H1 (cell line): ENCODE data around the gene PMM2. TPM values are rescaled to one million over a fixed set of nuclear protein-coding genes. Genes with fewer than 3 reads are reported as not detected.

Experiments used
- CTCF ChIA-PET: fragments of 300-600 bp; sonication (Branson Sonifier 250); formaldehyde crosslinking; loops from one replicate; lab custom pipeline; 2021; ENCODE audit not compliant: partially characterized antibody; lab: Charles Lee
- POLR2A ChIA-PET: fragments of 300-600 bp; sonication (Branson Sonifier 250); formaldehyde crosslinking; loops from one replicate; lab custom pipeline; 2021; ENCODE audit warnings: inconsistent platforms; ENCODE audit not compliant: partially characterized antibody; lab: Charles Lee
- DNase-seq, 2 experiments: peaks; one replicate each; pipeline versions ENCODE4 v3.0.0 to v3.0.0-alpha.2; 2010 to 2022; ENCODE audit warnings: low spot score in 2 of 2, low read depth in 1 of 2, mixed read lengths in 1 of 2
- FAIRE-seq: peaks from 2 replicates; lab custom pipeline; 2011; peaks lifted over from hg19 to GRCh38; lab: Jason Lieb, UNC
- H2AFZ ChIP-seq: 2 replicates; pipeline ENCODE4 v1.8.1; 2012; ENCODE audit warnings: low read length, inconsistent platforms
- H2AK5ac ChIP-seq: 2 replicates; pipeline ENCODE4 v1.6.1; 2013; ENCODE audit warnings: low read depth, low read length
- H2BK120ac ChIP-seq: replicated peaks from 2 replicates; pipeline ENCODE3; 2013; ENCODE audit warnings: low read depth, low read length, inconsistent platforms
- H2BK12ac ChIP-seq: 2 replicates; pipeline ENCODE4 v1.6.1; 2013; ENCODE audit warnings: low read depth, low read length
- H2BK15ac ChIP-seq: 2 replicates; pipeline ENCODE4 v1.6.1; 2013; ENCODE audit warnings: low read length
- H2BK20ac ChIP-seq: 2 replicates; pipeline ENCODE4 v1.6.1; 2013; ENCODE audit warnings: low read length
- H2BK5ac ChIP-seq: 2 replicates; pipeline ENCODE4 v1.6.1; 2013; ENCODE audit warnings: low read depth, low read length
- H3K14ac ChIP-seq: 2 replicates; pipeline ENCODE4 v1.6.1; 2013; ENCODE audit warnings: inconsistent platforms; ENCODE audit not compliant: insufficient read length
- H3K18ac ChIP-seq: 2 replicates; pipeline ENCODE4 v1.6.1; 2013; ENCODE audit warnings: low read length; ENCODE audit errors: extremely low read depth
- H3K23ac ChIP-seq: 2 replicates; pipeline ENCODE4 v1.6.1; 2013; ENCODE audit warnings: inconsistent platforms; ENCODE audit not compliant: insufficient read length
- H3K23me2 ChIP-seq: 2 replicates; pipeline ENCODE4 v1.6.1; 2013; ENCODE audit warnings: low read depth, low read length
- H3K27ac ChIP-seq: 2 replicates; pipeline ENCODE4 v1.6.1; 2011; ENCODE audit warnings: low read depth, low read length, inconsistent platforms
- H3K27me3 ChIP-seq, 4 experiments: replicated peaks in 1 of 4; 1 replicate in 1 of 4; 2 replicates in 3 of 4; pipeline versions ENCODE4 v1.6.1 to v1.8.1; 2011 to 2013; ENCODE audit warnings: low read length in 3 of 4, mild to moderate bottlenecking in 3 of 4, inconsistent platforms in 2 of 4, mixed read lengths in 2 of 4, moderate library complexity in 1 of 4; ENCODE audit not compliant: control insufficient read depth in 3 of 4, insufficient read depth in 3 of 4; ENCODE audit errors: extremely low read depth in 1 of 4
- H3K36me3 ChIP-seq, 4 experiments: 2 replicates each; pipeline versions ENCODE4 v1.6.1 to v1.8.1; 2011 to 2013; ENCODE audit warnings: mild to moderate bottlenecking in 4 of 4, low read length in 3 of 4, moderate library complexity in 2 of 4, control low read depth in 1 of 4, inconsistent platforms in 1 of 4; ENCODE audit not compliant: insufficient read depth in 4 of 4, control insufficient read depth in 2 of 4
- H3K4ac ChIP-seq: replicated peaks from 2 replicates; pipeline ENCODE3; 2013; ENCODE audit warnings: low read length, low read depth, mixed read lengths, inconsistent platforms; ENCODE audit not compliant: insufficient read length
- H3K4me1 ChIP-seq, 4 experiments: replicated peaks in 1 of 4; 1 replicate in 1 of 4; 2 replicates in 3 of 4; pipeline versions ENCODE4 v1.6.1 to v1.8.1; 2011 to 2013; ENCODE audit warnings: low read length in 3 of 4, inconsistent platforms in 2 of 4, mixed read lengths in 1 of 4; ENCODE audit not compliant: insufficient read depth in 4 of 4, control insufficient read depth in 3 of 4
- H3K4me2 ChIP-seq, 2 experiments: 2 replicates each; pipeline versions ENCODE4 v1.6.1 to v1.8.1; 2011 to 2013; ENCODE audit warnings: low read depth in 2 of 2, low read length in 2 of 2, control low read depth in 1 of 2, inconsistent platforms in 1 of 2, mild to moderate bottlenecking in 1 of 2; ENCODE audit not compliant: insufficient read depth in 1 of 2
- H3K4me3 ChIP-seq, 4 experiments: fragments of 200-600, 300-600 bp in 1 of 4; sonication (generic), shearing (Covaris generic), sonication (Bioruptor Twin) in 1 of 4; 2 replicates each; pipeline versions ENCODE4 v1.5.1 to v1.8.1; 2011 to 2016; ENCODE audit warnings: low read length in 4 of 4, low read depth in 3 of 4, control low read depth in 2 of 4, inconsistent platforms in 2 of 4, mild to moderate bottlenecking in 2 of 4, mixed read lengths in 1 of 4, moderate library complexity in 1 of 4; ENCODE audit not compliant: insufficient read depth in 2 of 4; ENCODE audit errors: extremely low read depth in 1 of 4
- H3K56ac ChIP-seq: replicated peaks from 2 replicates; pipeline ENCODE3; 2013; ENCODE audit warnings: low read depth, mild to moderate bottlenecking, mixed read lengths, low read length, inconsistent platforms; ENCODE audit not compliant: insufficient read length
- H3K79me1 ChIP-seq: 2 replicates; pipeline ENCODE4 v1.6.1; 2013; ENCODE audit warnings: low read depth, low read length, control low read depth
- H3K79me2 ChIP-seq, 2 experiments: 2 replicates each; pipeline versions ENCODE4 v1.6.1 to v1.8.1; 2012 to 2013; ENCODE audit warnings: low read length in 2 of 2, mild to moderate bottlenecking in 2 of 2, inconsistent platforms in 1 of 2; ENCODE audit not compliant: insufficient read depth in 2 of 2, control insufficient read depth in 1 of 2
- H3K9ac ChIP-seq, 4 experiments: replicated peaks in 1 of 4; 1 replicate in 1 of 4; 2 replicates in 3 of 4; pipeline versions ENCODE4 v1.6.1 to v1.8.1; 2011 to 2013; ENCODE audit warnings: low read depth in 3 of 4, low read length in 3 of 4, control low read depth in 2 of 4, mild to moderate bottlenecking in 2 of 4, moderate library complexity in 2 of 4, inconsistent platforms in 1 of 4; ENCODE audit errors: extremely low read depth in 1 of 4
- H3K9me3 ChIP-seq, 2 experiments: 2 replicates each; pipeline versions ENCODE4 v1.6.1 to v1.8.1; 2012 to 2013; ENCODE audit warnings: mild to moderate bottlenecking in 2 of 2, moderate library complexity in 2 of 2, control low read depth in 1 of 2, inconsistent platforms in 1 of 2, low read depth in 1 of 2, low read length in 1 of 2, mixed read lengths in 1 of 2; ENCODE audit not compliant: insufficient read depth in 2 of 2
- H4K20me1 ChIP-seq, 2 experiments: replicated peaks in 1 of 2; 2 replicates each; pipeline versions ENCODE3 to v1.8.1; 2011 to 2013; ENCODE audit warnings: inconsistent platforms in 2 of 2, low read length in 2 of 2, mild to moderate bottlenecking in 1 of 2; ENCODE audit not compliant: insufficient read depth in 2 of 2, control insufficient read depth in 1 of 2
- H4K5ac ChIP-seq: 2 replicates; pipeline ENCODE4 v1.6.1; 2013; ENCODE audit warnings: low read length, low read depth, mixed read lengths, inconsistent platforms; ENCODE audit not compliant: insufficient read length
- H4K8ac ChIP-seq: 2 replicates; pipeline ENCODE4 v1.8.0; 2013; ENCODE audit warnings: mild to moderate bottlenecking, moderate library complexity, low read length, inconsistent platforms; ENCODE audit not compliant: insufficient read depth; ENCODE audit errors: extremely low read depth
- H4K91ac ChIP-seq: replicated peaks from 2 replicates; pipeline ENCODE3; 2013; ENCODE audit warnings: low read length, mixed read lengths, inconsistent platforms; ENCODE audit not compliant: insufficient read length
- BCL11A ChIP-seq, 2 experiments: IDR thresholded peaks; one replicate each; pipeline ENCODE4 v1.6.1; 2011; ENCODE audit warnings: low read depth in 2 of 2, low read length in 2 of 2, mild to moderate bottlenecking in 2 of 2
- CBX5 ChIP-seq: fragments of 300-800, 300-1000 bp; sonication (generic); IDR thresholded peaks from 2 replicates; pipeline ENCODE4 v1.7.1; 2016; ENCODE audit warnings: antibody characterized with exemption, low read length, low read depth
- POLR2AphosphoS5 ChIP-seq: IDR thresholded peaks from 2 replicates; pipeline ENCODE4 v1.6.1; 2011; ENCODE audit warnings: low read depth, low read length
- TAF7 ChIP-seq: optimal IDR thresholded peaks from 2 replicates; pipeline ENCODE3; 2011; ENCODE audit warnings: low read depth, mild to moderate bottlenecking, inconsistent platforms, low read length, moderate library complexity, borderline replicate concordance
- TCF12 ChIP-seq: IDR thresholded peaks from 2 replicates; pipeline ENCODE4 v1.6.1; 2011; ENCODE audit warnings: low read depth, mild to moderate bottlenecking, low read length
- whole genome bisulfite sequencing, 2 experiments: shearing (Covaris generic) in 1 of 2; methylation state at CpG; one replicate each; pipeline versions ENCODE4 v1.1.6 to v1.1.7; 2013 to 2015; ENCODE audit warnings: low lambda C conversion rate in 2 of 2, mixed read lengths in 2 of 2, inconsistent platforms in 1 of 2, low coverage in 1 of 2, missing lambda C conversion rate in 1 of 2; ENCODE audit not compliant: insufficient replicate concordance in 2 of 2, insufficient coverage in 1 of 2, insufficient read length in 1 of 2; ENCODE audit errors: extremely low coverage in 1 of 2, missing lambda C conversion rate in 1 of 2; 5-methylcytosine and 5-hydroxymethylcytosine counted together
- polyA plus RNA-seq, 7 experiments: library from polyadenylated mRNA; depleted of rRNA in 3 of 7; stranded (reverse) in 5 of 7; unstranded in 2 of 7; fragments of >200 nt in 5 of 7; fragments of 200-250 nt in 2 of 7; gene quantifications; 1 replicate in 5 of 7; 2 replicates in 1 of 7; 4 replicates in 1 of 7; pipeline versions ENCODE4 v1.2.1 to v1.2.3, GENCODE V29; 2011 to 2013; ENCODE audit warnings: missing spikeins in 2 of 7, mixed read lengths in 2 of 7
- total RNA-seq: library from RNA; stranded (reverse); fragmentation: NEBNext Ultra II Directional; extraction: Animal tissue kit (Norgen Biotek cat#: 25700); gene quantifications from 2 replicates; pipeline ENCODE4 v1.2.1, GENCODE V29; 2021

The PMM2 gene
- total and polyA plus RNA-seq, 2 of the 8 experiments (the other 6 are each of a cell fraction or from before 2014, with no cell fraction given), result 26.2 to 49.4 TPM

DNA sequence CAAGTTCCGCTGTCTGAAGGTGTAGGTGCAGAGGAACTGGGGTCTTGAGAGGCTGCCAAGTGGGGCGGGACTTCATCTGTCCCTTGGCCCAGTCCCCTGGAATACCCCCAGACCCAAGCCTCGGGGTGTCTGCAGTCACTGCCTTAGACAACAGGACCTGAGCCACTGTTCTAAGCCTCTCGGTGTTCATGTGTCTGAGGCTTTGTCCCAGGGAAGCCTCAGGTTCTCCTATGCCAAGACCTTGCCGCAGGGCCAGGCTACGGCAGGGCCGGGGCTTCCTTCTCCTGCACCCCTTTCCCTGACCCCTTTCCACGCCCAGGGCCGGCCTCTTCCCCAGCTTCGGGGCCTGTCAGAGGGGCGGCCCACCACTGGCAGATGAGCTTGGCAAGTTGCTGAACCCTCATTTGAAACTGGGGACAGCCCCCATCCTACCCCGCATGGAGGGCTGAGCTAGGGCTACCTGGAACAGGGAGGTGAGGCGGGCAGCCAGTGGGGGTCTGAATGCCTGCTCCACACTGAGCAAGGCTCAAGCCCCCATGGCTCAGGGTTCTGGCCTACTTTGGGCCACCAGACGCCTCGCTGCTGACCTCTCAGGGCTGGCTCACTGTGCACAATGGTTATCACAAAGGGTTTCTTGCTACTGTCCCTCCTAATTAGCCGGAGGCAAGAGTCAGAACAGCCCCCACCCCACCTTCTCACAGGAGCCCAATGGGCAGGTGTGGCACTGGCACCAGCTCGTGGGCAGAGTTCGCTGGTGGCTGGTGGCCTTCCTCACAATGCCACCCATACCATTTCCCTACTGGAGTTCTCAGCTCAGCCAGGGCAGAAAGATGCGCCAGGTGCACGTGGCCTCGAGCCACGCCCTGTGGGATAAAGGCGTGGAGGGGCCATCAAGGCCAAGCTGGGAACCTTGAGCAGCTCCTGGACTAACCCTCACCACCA is 91.6 kb downstream of the PMM2 start:
- no peak overlapping the region for H2AK5ac ChIP-seq
- no peak overlapping the region for H2BK20ac ChIP-seq
- CTCF ChIA-PET, result interaction anchor here (0.7 to 3.3 kb wide), 10 partner anchors 9 to 232 kb away, joined by 3 to 12 read pairs (median 3); no protein-coding TSS in a partner anchor
- TF ChIP-seq TCF12 (no peak), CBX5 (no peak), POLR2AphosphoS5 (0 out of 2 replicates have a peak, but pooled peaks have one; percentile 16), TAF7 (no peak), BCL11A (IDR thresholded peaks at IDR 0.05; ENCODE audit: low read depth in 2 of 2, low read length in 2 of 2) (no peak)
- H3K27me3 ChIP-seq, result no peaks in the 10 kb centered on the region
- no peak overlapping the region for H3K14ac ChIP-seq
- H3K36me3 ChIP-seq, result peaks cover 18 to 39% (median 24%) of the 10 kb centered on the region in 4 experiments
- no peak overlapping the region for H2BK12ac ChIP-seq
- peak overlapping the region; percentile 35; the same call in 1 of the 2 replicates for H2BK5ac ChIP-seq
- H4K20me1 ChIP-seq, result peaks cover 2 to 15% of the 10 kb centered on the region in 2 experiments
- no peak overlapping the region for H3K27ac ChIP-seq
- 85% methylated on average over 19 of the region's 23 CpGs; no CpG with 5 or more reads in 1 of the 2 experiments for WGBS, 2 experiments
- no peak overlapping the region for H3K9ac ChIP-seq
- no peak overlapping the region for H3K4ac ChIP-seq
- no peak overlapping the region for H3K56ac ChIP-seq
- peaks cover 0 to 17% (median 9%) of the 10 kb centered on the region in 4 experiments; a peak in 5 of 7 replicates for H3K4me1 ChIP-seq
- H4K5ac ChIP-seq, result no peak overlapping the region
- FAIRE-seq (no peak), DNase-seq (no peak)
- H3K4me3 ChIP-seq, result no peak overlapping the region
- no peak overlapping the region for H2BK120ac ChIP-seq
- H2AFZ ChIP-seq, result no peak overlapping the region
- H3K79me2 ChIP-seq, result no peaks in the 10 kb centered on the region
- no peak overlapping the region for H3K23ac ChIP-seq
- H3K9me3 ChIP-seq, result no peaks in the 10 kb centered on the region
- H2BK15ac ChIP-seq, result no peak overlapping the region
- POLR2A ChIA-PET, result interaction anchor here (1.0 to 2.4 kb wide), 5 partner anchors 8 to 102 kb away, joined by 3 to 9 read pairs (median 5); no protein-coding TSS in a partner anchor
- H3K79me1 ChIP-seq, result no peaks in the 10 kb centered on the region
- H4K8ac ChIP-seq, result peak overlapping the region; percentile 47; the same call in 1 of the 2 replicates
- H3K4me2 ChIP-seq, result no peak overlapping the region
- H3K18ac ChIP-seq, result no peak overlapping the region
- H4K91ac ChIP-seq, result no peak overlapping the region
- H3K23me2 ChIP-seq, result no peaks in the 10 kb centered on the region
